ENCODE results near the gene ENTREP3. TPM values are rescaled to one million over a fixed set of nuclear protein-coding genes. Genes with fewer than 3 reads are reported as not detected.
"Not testable (repeated sequence)": the region's sequence is repeated elsewhere in the genome, so short reads cannot be mapped to it uniquely, and the experiment has no call there.

The ENTREP3 gene
- polyA plus RNA-seq, 3 donors, result 26.6 to 33.0 (median 31.9) TPM

DNA sequence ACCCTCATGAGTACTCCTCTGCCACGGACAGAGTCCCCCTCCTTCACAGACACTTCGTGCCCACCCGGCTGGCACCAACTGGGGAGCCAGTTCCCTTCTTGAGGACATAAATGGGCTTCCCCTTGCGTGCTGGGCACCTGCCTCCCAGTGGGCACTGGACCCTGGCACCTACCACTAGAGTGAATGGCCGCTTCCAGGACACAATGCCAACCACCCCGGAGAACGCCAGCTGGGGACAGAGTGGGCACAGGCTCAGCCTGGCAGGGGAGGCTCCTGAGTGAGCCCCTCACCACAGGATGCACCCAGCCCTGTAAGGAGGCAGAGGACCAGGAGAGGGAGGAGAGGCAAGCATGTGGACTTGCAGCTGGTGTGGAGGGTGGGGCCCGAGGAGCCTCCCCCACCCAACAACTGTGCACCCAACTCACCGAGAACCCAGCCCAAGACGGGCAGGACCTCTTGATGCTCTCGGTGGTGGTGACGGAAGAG, 1.0 kb downstream of the ENTREP3 start:
- DNase-seq, result no peak

DNA sequence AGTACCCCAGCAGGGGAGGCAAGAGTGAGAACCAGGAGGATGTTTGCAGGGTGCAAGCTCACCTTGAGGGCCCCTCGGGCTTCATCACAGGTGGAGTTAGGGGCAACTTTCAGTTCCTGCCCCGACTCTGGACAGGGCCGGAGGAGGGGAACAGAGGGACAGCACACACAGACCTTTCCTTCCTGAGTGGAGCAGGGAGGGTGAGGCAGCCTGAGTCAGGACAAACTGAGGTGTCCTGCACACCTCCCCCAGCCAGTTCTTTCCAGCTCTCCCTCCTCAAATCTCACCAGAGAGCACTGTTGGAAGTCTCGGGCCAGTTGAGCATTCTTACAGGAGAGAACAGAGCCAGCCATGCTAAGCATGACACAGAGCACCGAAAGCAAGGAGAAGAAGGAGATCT, 1.5 kb downstream of the ENTREP3 start:
- DNase-seq, result no peak

- no peak for DNase-seq
Measured at GRCh38 chr1:155253208-155253607, 2.1 kb downstream of the ENTREP3 start.

GRCh38 chr1:155251566-155251965, 3.7 kb downstream of the ENTREP3 start:
- no peak for DNase-seq

DNA sequence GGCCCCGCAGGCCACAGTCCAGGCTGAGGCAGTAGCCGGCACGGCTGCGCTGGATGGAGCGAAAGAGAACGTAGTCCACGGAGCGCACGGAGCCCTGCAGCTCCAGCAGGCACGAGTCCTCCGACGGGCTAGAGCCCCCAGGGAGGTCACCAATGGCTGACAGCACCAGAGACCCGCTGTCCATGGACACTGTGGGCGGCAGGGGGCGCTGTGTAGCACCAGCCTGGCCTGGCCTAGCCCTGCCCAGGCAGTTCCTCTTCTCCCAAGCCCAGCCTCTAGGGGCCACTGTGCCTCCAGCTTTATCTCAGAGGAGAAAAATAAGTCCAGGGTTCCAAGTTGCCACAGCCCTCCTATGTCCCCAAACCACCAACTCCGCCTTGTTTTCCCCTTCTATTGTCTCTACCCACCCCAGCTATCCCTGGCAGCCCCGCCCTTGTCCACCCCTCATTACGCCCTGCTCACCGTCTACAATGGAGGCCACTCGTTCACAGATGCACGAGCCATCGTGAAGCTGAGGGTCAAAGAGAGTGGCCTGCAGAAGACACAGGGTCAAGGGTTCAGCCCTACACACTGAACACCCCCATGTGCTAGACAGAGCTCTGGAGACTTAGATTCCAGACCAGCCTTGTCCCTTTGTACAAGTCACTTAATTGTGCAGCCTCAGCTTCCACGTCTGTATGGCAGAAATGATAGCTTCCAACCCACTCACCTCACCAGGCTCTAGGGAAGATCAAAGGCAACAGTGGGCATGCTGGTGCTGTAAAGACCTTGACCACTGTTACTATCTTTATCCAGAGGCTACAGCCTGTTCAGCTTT, 4.4 kb downstream of the ENTREP3 start:
- DNase-seq, result peak; percentile 94

- DNase-seq, result no peak
Measured at GRCh38 chr1:155250246-155250632, 5.0 kb downstream of the ENTREP3 start.

DNA sequence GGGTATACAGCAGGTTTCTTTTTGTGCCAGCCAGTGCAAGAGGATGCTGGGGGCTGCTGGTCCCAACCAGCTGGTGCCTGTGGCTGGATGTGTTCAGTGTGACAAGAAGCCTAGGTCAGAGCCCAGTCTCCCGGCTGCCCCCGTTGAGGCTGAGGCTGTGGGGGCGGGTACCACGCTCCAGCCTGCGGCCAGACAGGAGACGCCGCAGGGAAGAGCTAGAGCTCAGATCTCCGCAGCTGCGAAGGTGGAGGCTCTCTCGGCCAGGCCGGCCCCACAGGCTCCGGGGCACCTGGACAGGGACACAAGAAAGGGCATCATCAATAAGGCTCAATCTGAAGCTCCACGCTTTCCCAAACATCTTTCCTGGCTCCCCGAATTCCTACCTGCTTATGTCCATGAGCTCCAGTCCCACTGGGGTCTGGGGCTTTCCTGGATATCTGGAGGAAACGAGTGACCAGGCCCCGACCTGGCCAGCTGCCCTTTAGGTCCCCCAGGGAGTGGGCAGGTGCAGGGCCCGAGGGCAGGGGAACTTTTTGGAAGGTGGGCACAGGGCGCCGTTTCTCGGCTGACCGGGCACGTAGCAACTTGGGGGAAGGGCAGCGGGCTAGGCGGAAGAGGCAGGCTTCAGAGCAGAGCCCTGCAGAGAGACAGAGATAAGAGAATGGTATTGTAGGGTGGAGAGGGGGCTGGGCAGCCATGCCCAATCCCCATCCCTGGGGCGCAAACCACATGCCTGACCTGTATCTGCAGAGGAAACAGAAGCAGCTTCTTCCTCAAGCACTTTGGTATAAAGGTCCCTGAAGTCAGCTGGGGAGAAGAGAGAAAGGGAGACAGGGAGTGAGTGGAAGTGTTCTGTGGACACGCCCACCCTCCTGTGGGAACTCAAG, 7.4 kb downstream of the ENTREP3 start:
- DNase-seq, result no peak

GRCh38 chr1:155246796-155247195, 8.5 kb downstream of the ENTREP3 start:
- DNase-seq, result not testable (repeated sequence)

DNA sequence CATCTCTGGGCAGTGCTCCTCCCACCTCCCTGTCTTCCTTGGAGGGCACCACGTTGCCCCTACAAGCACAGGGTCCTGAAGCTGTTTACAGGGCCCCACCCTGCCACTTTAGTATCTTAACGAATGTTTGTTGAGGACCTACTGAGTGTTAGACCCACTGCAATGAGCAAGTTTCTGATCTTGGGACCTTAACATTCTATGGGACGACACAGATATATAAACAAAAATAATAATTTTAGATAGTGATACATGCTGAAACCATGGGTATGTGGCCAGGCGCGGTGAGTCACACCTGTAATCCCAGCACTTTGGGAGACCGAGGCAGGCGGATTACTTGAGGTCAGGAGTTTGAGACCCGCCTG, 10.1 kb downstream of the ENTREP3 start:
- no peak for DNase-seq

- peak; percentile 99 for DNase-seq
Measured at GRCh38 chr1:155244368-155245162, 10.7 kb downstream of the ENTREP3 start.

DNA sequence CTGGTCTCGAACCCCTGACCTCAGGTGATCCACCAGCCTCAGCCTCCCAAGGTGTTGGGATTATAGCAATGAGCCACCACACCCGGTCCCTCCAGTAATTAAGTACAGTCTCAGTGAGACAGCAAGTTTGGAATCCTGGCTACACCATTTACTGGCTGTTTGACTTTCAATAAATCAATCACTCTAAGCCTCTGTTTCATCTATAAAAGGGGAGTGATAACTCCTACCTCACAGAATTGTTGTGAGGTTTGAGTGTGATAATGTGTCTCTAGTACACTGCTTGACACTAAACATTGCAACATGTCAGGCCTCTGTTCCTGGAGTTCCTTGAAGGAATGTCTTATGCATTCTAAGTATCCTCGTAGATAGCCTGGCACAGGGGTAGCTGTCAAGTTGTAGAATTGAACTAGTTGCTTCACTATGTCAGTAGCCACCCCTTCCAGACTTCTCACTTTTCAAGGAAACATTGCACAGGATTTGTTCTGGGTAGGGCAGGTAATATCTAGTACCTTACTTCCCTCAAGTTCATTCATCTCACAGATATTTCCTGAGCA, 12.4 kb downstream of the ENTREP3 start:
- no peak for DNase-seq

GRCh38 chr1:155241841-155242264, 13.4 kb downstream of the ENTREP3 start:
- no peak for DNase-seq

DNA sequence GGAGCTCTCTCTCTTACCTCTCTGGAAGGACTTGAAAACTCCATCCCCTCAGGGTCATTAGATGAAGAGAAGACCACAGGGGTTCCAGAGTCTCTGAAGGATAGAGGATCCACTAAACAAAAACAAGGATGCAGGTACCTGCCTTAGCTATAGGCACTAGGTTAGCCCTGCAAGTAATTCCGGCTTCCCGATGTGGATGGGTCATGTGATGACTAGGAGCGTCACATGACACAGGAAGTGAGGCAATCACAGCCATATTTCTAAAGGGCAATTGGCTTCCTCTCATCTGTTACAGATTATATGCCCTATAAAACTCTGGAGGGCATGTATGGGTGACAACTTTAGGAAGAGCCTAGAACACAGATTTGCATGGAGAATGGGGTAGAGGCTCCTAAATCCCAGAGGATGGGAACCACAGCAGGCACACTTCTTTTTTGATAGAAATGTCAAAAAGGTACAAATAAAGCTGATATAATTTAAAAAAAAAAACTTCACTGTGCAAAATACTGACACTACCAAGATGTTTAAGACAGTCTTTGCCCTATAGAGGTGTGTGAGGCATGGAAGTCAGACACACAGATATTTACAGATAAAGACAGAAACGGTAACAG, 14.1 kb downstream of the ENTREP3 start:
- DNase-seq, result peak; percentile 81

DNA sequence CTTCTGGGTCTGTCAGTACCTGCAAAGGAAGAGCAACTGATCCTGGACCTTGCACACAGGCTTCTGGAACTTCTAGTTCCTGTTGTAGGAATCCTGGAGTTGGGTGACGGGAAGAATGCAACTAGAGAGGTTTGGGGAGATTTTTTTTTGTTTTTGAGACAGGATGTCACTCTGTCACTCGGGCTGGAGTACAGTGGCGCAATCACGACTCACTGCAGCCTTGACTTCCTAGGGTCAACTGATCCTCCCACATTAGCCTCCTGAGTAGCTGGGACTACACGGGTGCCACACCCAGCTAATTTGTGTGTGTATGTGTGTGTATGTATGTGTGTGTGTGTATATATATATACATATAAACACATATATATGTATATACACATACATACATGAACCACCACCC, 18.8 kb downstream of the ENTREP3 start:
- no peak for DNase-seq

GRCh38 chr1:155235375-155235774, 19.9 kb downstream of the ENTREP3 start:
- DNase-seq, result not testable (repeated sequence)

- DNase-seq, result not testable (repeated sequence)
Measured at GRCh38 chr1:155233502-155233901, 21.8 kb downstream of the ENTREP3 start.

DNA sequence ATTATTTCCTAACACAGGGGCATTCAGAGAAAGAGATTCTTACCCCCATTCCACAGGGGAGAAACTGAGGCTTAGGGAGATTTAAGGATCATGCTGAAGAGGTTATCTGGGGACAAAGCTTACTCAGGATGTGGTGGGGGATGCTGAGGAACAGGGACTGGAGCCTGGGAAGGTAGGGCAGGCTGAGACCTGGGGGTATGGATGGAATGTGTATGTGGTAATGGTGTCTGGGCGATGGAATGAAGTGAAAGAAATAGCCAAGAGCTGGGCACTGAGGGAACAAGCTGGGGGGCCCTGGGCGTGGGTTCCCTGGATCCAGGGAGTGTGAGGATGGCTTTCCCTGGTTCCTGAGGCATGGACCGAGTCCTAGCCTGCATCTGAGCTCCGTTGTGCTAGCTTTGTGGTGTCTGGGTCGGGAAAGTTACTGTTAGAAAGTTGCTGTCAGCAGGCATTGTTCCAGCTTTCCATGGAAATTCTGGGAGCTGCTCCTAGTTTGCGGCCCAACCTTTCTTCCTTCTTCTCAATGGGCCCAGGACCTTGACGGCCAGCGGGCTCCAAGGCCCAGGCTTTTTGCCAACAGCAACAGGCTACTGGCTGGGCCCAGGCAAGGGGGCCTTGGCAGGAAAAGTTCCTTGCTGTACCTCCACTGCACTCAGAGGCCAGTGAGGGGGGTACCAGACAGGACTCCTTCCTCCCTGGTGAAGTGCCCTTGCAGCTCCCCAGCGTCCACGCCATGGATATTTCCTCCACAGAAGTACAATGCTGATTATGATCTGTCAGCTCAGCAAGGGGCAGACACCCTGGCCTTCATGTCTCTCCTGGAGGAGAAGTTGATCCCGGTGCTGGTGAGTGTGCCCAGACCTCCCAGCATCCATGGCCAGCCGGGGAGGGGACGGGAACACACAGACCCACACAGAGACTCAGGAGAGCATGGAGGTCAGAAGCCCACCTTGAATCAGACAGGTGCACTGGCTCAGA, 23.0 kb downstream of the ENTREP3 start:
- peak; percentile 50 for DNase-seq

DNA sequence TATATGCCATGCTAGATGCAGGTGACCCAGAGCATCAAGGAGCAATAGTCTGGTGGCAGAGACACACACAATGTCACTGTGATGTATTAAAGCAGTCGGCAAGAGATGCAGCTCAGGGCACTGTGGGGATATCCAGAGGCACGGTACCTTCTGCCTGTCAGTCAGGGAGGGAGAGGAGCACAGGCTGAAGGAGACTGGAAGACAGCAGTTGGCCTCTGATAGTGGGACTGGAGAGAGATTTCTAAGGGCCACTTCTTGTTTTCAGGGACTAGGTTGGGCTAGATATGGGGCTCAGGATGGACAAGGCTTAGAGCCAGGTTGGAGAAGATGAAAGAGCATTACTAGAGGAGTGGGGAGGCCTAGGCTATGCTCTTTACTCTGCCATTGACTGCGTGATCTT, 24.0 kb downstream of the ENTREP3 start:
- not testable (repeated sequence) for DNase-seq

- DNase-seq, result no peak
Measured at GRCh38 chr1:155228096-155228427, 27.2 kb downstream of the ENTREP3 start.
